Lower leg skin (tissue), 3 donors: ENCODE data around the gene HBG1.

Experiments
- POLR2A ChIP-seq, 2 donors: fragments of 450-650 bp; IDR thresholded peaks; one replicate each; pipeline ENCODE4 v1.6.1; 2016 to 2017; ENCODE audit warnings: antibody characterized with exemption in 2 of 2, mild to moderate bottlenecking in 1 of 2, moderate library complexity in 1 of 2
- TF ChIP-seq, protein P1 (sequence below), 3 donors: fragments of 450-650 bp; IDR thresholded peaks; one replicate each; pipeline ENCODE4 v1.5.1; 2016; ENCODE audit warnings: antibody characterized with exemption in 3 of 3, mild to moderate bottlenecking in 3 of 3, moderate library complexity in 2 of 3

DNA sequence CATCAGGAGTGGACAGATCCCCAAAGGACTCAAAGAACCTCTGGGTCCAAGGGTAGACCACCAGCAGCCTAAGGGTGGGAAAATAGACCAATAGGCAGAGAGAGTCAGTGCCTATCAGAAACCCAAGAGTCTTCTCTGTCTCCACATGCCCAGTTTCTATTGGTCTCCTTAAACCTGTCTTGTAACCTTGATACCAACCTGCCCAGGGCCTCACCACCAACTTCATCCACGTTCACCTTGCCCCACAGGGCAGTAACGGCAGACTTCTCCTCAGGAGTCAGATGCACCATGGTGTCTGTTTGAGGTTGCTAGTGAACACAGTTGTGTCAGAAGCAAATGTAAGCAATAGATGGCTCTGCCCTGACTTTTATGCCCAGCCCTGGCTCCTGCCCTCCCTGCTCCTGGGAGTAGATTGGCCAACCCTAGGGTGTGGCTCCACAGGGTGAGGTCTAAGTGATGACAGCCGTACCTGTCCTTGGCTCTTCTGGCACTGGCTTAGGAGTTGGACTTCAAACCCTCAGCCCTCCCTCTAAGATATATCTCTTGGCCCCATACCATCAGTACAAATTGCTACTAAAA is 22.8 kb downstream of the HBG1 start, which contains the start of gene HBB:
- TF ChIP-seq, protein P1, sequence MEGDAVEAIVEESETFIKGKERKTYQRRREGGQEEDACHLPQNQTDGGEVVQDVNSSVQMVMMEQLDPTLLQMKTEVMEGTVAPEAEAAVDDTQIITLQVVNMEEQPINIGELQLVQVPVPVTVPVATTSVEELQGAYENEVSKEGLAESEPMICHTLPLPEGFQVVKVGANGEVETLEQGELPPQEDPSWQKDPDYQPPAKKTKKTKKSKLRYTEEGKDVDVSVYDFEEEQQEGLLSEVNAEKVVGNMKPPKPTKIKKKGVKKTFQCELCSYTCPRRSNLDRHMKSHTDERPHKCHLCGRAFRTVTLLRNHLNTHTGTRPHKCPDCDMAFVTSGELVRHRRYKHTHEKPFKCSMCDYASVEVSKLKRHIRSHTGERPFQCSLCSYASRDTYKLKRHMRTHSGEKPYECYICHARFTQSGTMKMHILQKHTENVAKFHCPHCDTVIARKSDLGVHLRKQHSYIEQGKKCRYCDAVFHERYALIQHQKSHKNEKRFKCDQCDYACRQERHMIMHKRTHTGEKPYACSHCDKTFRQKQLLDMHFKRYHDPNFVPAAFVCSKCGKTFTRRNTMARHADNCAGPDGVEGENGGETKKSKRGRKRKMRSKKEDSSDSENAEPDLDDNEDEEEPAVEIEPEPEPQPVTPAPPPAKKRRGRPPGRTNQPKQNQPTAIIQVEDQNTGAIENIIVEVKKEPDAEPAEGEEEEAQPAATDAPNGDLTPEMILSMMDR (IDR thresholded peaks at IDR 0.05), result no peak
- no peak for TF ChIP-seq POLR2A (IDR thresholded peaks at IDR 0.05)
